Activated CD8-positive, alpha-beta T cell treated with anti-CD3 and anti-CD28 coated beads for 36 hours (primary cell): ENCODE measurements around the gene RBBP4. TPM values are rescaled to one million over a fixed set of nuclear protein-coding genes. Genes with fewer than 3 reads are reported as not detected.
"Not testable (repeated sequence)": the region's sequence is repeated elsewhere in the genome, so short reads cannot be mapped to it uniquely, and the experiment has no call there.

Experiments used
- ATAC-seq: fragments of 200-7000 bp; cut with Tn5 transposase; one replicate; pipeline ENCODE4 v1.10.0; 2021; ENCODE audit warnings: mild to moderate bottlenecking, moderate library complexity
- CTCF ChIA-PET: fragments of 350-600 bp; sonication (Branson Sonifier 250); formaldehyde crosslinking; loops from one replicate; lab custom pipeline; 2021; ENCODE audit warnings: antibody characterized with exemption; lab: Charles Lee
- POLR2A ChIA-PET: fragments of 350-600 bp; sonication (Branson Sonifier 250); formaldehyde crosslinking; loops from one replicate; lab custom pipeline; 2021; ENCODE audit warnings: antibody characterized with exemption; lab: Charles Lee
- DNase-seq: peaks from one replicate; pipeline ENCODE4 v3.0.0-alpha.2; 2020
- H3K27ac Mint-ChIP-seq: one replicate; pipeline ENCODE4 v1.8.0; 2021; ENCODE audit warnings: mild to moderate bottlenecking, mixed read lengths
- H3K27me3 Mint-ChIP-seq: one replicate; pipeline ENCODE4 v1.8.0; 2021; ENCODE audit warnings: mixed read lengths
- H3K36me3 Mint-ChIP-seq: one replicate; pipeline ENCODE4 v1.8.0; 2021; ENCODE audit warnings: low read depth, mixed read lengths
- H3K4me1 Mint-ChIP-seq: one replicate; pipeline ENCODE4 v1.8.0; 2021; ENCODE audit warnings: low read depth, mixed read lengths
- H3K4me3 Mint-ChIP-seq: one replicate; pipeline ENCODE4 v1.8.0; 2021; ENCODE audit warnings: mild to moderate bottlenecking, moderate library complexity, mixed read lengths
- H3K9me3 Mint-ChIP-seq: one replicate; pipeline ENCODE4 v1.8.0; 2021; ENCODE audit warnings: mixed read lengths
- CTCF ChIP-seq: fragments of 200-600 bp; IDR thresholded peaks from one replicate; pipeline ENCODE4 v1.8.0; 2022; ENCODE audit warnings: antibody characterized with exemption, mild to moderate bottlenecking
- intact Hi-C: fragments of 100-400 bp; cut with micrococcal nuclease; formaldehyde crosslinking; loops from one replicate; pipeline ENCODE4 v1.10.0; 2022
- total RNA-seq, 2 experiments: library from RNA; stranded (reverse); gene quantifications; one replicate each; pipeline ENCODE4 v1.2.3, GENCODE V29; 2021

RBBP4 gene
- total RNA-seq, 2 experiments from 2014 or later = 308 to 318 TPM

GRCh38 chr1:32665915-32666314 is 14.9 kb downstream of the RBBP4 start:
- peaks cover 49% of the 10 kb centered on the region for H3K36me3 Mint-ChIP-seq
- H3K4me1 Mint-ChIP-seq = peaks cover 13% of the 10 kb centered on the region
- ATAC-seq (no peak), DNase-seq (no peak)
- POLR2A ChIA-PET = interaction anchor here (1.0 kb wide), 1 partner anchor 15 kb away, joined by 4 read pairs; the partner anchor contains the start of genes RBBP4 and ZBTB8OS
- H3K27ac Mint-ChIP-seq = no peak overlapping the region
- H3K4me3 Mint-ChIP-seq = no peak overlapping the region
- no peaks in the 10 kb centered on the region for H3K9me3 Mint-ChIP-seq
- CTCF ChIA-PET = no interaction called here
- no peak for TF ChIP-seq CTCF
- intact Hi-C loops = no loop called here
- H3K27me3 Mint-ChIP-seq = no peaks in the 10 kb centered on the region

- no peak for ATAC-seq
Measured at GRCh38 chr1:32666901-32667566, 16.0 kb downstream of the RBBP4 start.

GRCh38 chr1:32668716-32669115 is 17.7 kb downstream of the RBBP4 start:
- Mint-ChIP-seq H3K4me1 (peaks cover 12% of the 10 kb centered on the region), H3K36me3 (peaks cover 53% of the 10 kb centered on the region)
- H3K27ac Mint-ChIP-seq, POLR2A ChIA-PET, intact Hi-C loops, ATAC-seq, H3K27me3 Mint-ChIP-seq, H3K9me3 Mint-ChIP-seq, CTCF ChIA-PET, H3K4me3 Mint-ChIP-seq, DNase-seq: not testable (repeated sequence)

More at GRCh38 chr1:32666901-32667566, 16.0 kb downstream of the RBBP4 start:
- Mint-ChIP-seq H3K27me3 (no peaks in the 10 kb centered on the region), H3K27ac (peak overlapping the region; percentile 13), H3K4me1 (peaks cover 12% of the 10 kb centered on the region), H3K9me3 (no peaks in the 10 kb centered on the region), H3K4me3 (no peak overlapping the region), H3K36me3 (peaks cover 45% of the 10 kb centered on the region)
- intact Hi-C loops = no loop called here
- ChIA-PET CTCF (no interaction called here), POLR2A (no interaction called here)
- no peak for TF ChIP-seq CTCF
- DNase-seq = no peak

- DNase-seq (no peak), ATAC-seq (no peak)
- ChIA-PET CTCF (interaction anchor here (2.4 kb wide), 1 partner anchor 35 kb away, joined by 8 read pairs; no protein-coding TSS in a partner anchor), POLR2A (interaction anchor here (0.8 to 1.1 kb wide), 2 partner anchors 17 to 22 kb away, joined by 3 to 5 read pairs; no protein-coding TSS in a partner anchor)
- no peak for TF ChIP-seq CTCF
- Mint-ChIP-seq H3K27me3 (no peaks in the 10 kb centered on the region), H3K4me3 (no peak overlapping the region), H3K4me1 (peaks cover 5% of the 10 kb centered on the region), H3K36me3 (peaks cover 49% of the 10 kb centered on the region), H3K27ac (no peak overlapping the region), H3K9me3 (no peaks in the 10 kb centered on the region)
- intact Hi-C loops = no loop called here
Measured at GRCh38 chr1:32676945-32677344, 25.9 kb downstream of the RBBP4 start.

- H3K9me3 Mint-ChIP-seq, H3K27me3 Mint-ChIP-seq, ATAC-seq, intact Hi-C loops, H3K4me3 Mint-ChIP-seq, DNase-seq, POLR2A ChIA-PET: not testable (repeated sequence)
- H3K27ac Mint-ChIP-seq = peak overlapping the region; percentile 49
- peaks cover 14% of the 10 kb centered on the region for H3K4me1 Mint-ChIP-seq
- H3K36me3 Mint-ChIP-seq = peaks cover 43% of the 10 kb centered on the region
- CTCF ChIA-PET = interaction anchor here (1.6 kb wide), 1 partner anchor 92 kb away, joined by 4 read pairs; no protein-coding TSS in a partner anchor
Measured at GRCh38 chr1:32679993-32680392, 29.0 kb downstream of the RBBP4 start.

- ATAC-seq = no peak
- no peak for DNase-seq
- Mint-ChIP-seq H3K27ac (no peak overlapping the region), H3K4me1 (peaks cover 14% of the 10 kb centered on the region), H3K27me3 (no peaks in the 10 kb centered on the region), H3K36me3 (peaks cover 44% of the 10 kb centered on the region), H3K9me3 (no peaks in the 10 kb centered on the region), H3K4me3 (no peak overlapping the region)
- ChIA-PET POLR2A (no interaction called here), CTCF (no interaction called here)
- intact Hi-C loops = no loop called here
- no peak for TF ChIP-seq CTCF
Measured at GRCh38 chr1:32680642-32681041, 29.6 kb downstream of the RBBP4 start.
